Stimulated activated naive CD8-positive, alpha-beta T cell treated with anti-CD3 and anti-CD28 coated beads, Interleukin-15, Interleukin-2, amounts not matched to agents 100 ng/mL and 50 ng/mL, for 24 hours (primary cell): ENCODE results near the gene CXorf58.
A peak's percentile ranks its signal among the peaks of the same experiment; 100 is the strongest.

Experiments
- H3K27ac Mint-ChIP-seq: one replicate; pipeline ENCODE4 v1.8.0; 2021; ENCODE audit warnings: mild to moderate bottlenecking, mixed read lengths
- H3K27me3 Mint-ChIP-seq: one replicate; pipeline ENCODE4 v1.8.0; 2021; ENCODE audit warnings: mixed read lengths
- H3K36me3 Mint-ChIP-seq: one replicate; pipeline ENCODE4 v1.8.0; 2021; ENCODE audit warnings: low read depth, mixed read lengths
- H3K4me1 Mint-ChIP-seq: one replicate; pipeline ENCODE4 v1.8.0; 2021; ENCODE audit warnings: low read depth, mixed read lengths
- H3K4me3 Mint-ChIP-seq: one replicate; pipeline ENCODE4 v1.8.0; 2021; ENCODE audit warnings: mild to moderate bottlenecking, mixed read lengths
- H3K9me3 Mint-ChIP-seq: one replicate; pipeline ENCODE4 v1.8.0; 2021; ENCODE audit warnings: mixed read lengths

Gene CXorf58

DNA sequence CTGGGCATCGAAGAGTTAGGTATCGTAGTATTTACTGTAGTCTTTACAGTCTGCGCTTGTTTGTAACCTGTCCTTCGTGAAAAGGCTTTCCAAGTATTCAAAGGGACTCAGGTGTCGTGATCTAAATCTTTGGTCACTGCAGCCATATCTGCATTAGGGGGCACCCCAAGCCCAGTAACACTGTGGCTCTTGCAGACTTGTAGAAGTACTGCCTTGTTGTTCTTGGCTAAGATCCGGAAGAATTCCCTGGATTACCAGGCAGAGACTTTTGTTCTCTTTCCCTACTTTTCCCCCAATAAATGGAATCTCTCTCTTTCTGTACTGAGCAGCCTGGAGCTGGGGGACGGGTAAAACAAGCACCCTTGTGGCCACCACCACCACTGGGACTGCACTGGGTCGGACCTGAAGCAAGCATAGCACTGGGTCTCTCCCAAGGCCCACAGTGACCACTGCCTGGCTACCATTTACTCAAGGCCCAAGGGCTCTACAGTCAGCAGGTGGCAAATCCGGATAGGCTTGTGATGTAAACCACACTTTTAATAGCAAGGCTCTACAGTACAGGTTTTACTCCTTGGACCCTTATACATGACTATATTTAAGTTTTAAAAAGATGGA, 12.0 kb downstream of the CXorf58 start:
- Mint-ChIP-seq H3K27me3 (no peaks in the 10 kb centered on the region), H3K4me3 (no peak overlapping the region), H3K27ac (no peak overlapping the region), H3K4me1 (peaks cover 4% of the 10 kb centered on the region), H3K9me3 (no peaks in the 10 kb centered on the region), H3K36me3 (no peaks in the 10 kb centered on the region)

DNA sequence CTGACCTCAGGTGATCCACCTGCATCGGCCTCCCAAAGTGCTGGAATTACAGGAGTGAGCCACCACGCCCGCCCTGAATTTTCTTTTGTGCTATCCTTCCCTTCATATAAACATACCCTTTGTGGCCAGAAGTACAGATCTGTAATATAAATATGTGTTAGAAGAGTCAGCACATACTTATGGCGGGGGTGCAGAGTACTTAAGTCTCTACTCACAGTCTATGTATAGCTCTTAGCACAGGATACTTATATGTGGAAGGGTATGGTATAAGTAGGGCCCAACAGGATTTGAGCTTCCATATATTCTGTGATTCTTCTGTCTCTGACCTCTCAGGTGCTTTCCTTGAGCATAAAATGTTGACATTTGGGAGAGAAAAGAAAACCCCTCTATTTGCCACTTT, 18.2 kb downstream of the CXorf58 start:
- Mint-ChIP-seq H3K27me3 (no peaks in the 10 kb centered on the region), H3K27ac (no peak overlapping the region), H3K36me3 (no peaks in the 10 kb centered on the region), H3K9me3 (no peaks in the 10 kb centered on the region), H3K4me3 (no peak overlapping the region), H3K4me1 (peaks cover 2% of the 10 kb centered on the region)

GRCh38 chrX:23930894-23931604, 23.2 kb downstream of the CXorf58 start:
- peaks cover 19% of the 10 kb centered on the region for H3K4me1 Mint-ChIP-seq

DNA sequence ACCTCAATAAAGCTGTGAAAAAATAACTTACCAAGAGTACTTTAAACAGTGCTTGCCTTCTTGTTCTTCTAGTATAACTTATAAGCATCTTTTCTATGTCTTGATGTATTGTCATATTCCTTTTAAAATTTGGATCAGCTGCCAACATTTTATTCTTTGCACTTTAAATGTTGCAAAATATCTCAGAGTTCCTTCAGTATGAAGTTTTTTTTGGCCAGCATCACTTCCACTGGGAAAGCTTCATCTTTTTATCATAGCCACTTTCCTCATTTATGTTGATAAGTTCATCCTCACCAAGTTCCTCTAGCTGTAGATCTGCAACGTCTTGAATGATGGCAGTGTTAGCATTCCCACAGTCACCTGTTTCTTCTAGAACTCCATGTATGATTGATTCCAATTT, 24.2 kb downstream of the CXorf58 start:
- H3K4me1 Mint-ChIP-seq = peaks cover 19% of the 10 kb centered on the region
- no peak overlapping the region for H3K27ac Mint-ChIP-seq
- H3K27me3 Mint-ChIP-seq = no peaks in the 10 kb centered on the region
- no peaks in the 10 kb centered on the region for H3K36me3 Mint-ChIP-seq
- H3K4me3 Mint-ChIP-seq = no peak overlapping the region
- no peaks in the 10 kb centered on the region for H3K9me3 Mint-ChIP-seq

More at GRCh38 chrX:23930894-23931604, 23.2 kb downstream of the CXorf58 start:
- no peaks in the 10 kb centered on the region for H3K36me3 Mint-ChIP-seq
- peak overlapping the region; percentile 9 for H3K4me3 Mint-ChIP-seq
- H3K27me3 Mint-ChIP-seq = no peaks in the 10 kb centered on the region
- peak overlapping the region; percentile 26 for H3K27ac Mint-ChIP-seq
- H3K9me3 Mint-ChIP-seq = no peaks in the 10 kb centered on the region

DNA sequence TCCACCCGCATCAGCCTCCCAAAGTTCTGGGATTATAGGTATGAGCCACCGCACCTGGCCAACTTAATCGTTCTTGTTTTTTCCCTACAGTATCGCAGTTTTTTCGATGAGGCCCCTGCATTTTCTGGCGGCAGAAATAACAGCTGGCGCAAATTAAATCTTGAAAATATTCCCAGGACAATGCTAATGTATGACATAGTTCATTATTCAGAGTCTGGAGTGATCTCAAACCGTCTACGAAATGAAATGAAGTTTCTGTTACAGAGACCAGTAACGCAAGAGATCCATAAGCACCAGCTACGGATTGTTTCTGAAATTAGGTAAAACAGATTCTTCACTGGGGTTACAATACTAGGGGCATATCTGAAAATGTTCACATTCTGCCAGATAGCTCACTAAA, 27.3 kb downstream of the CXorf58 start:
- peaks cover 19% of the 10 kb centered on the region for H3K4me1 Mint-ChIP-seq
- H3K27ac Mint-ChIP-seq = no peak overlapping the region
- no peaks in the 10 kb centered on the region for H3K27me3 Mint-ChIP-seq
- no peak overlapping the region for H3K4me3 Mint-ChIP-seq
- H3K9me3 Mint-ChIP-seq = no peaks in the 10 kb centered on the region
- no peaks in the 10 kb centered on the region for H3K36me3 Mint-ChIP-seq

DNA sequence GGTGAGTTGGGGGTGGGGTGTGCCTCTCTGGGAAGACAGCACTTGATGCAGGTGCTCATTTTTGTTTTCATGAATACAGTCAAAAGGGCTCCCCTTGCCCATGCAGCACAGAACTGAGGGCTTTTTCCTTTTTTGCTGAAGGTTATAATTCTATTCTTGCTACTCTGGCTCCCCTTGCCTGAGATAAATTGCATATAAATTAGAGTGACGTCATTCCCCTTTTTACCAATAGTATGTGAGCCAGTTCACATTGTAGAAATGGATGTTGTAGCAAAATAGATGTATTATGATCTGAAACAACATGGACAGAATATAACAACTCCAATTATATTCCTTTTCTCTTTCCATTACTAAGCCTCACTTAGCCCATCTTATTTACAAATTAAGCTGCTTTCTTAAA, 28.4 kb downstream of the CXorf58 start:
- no peaks in the 10 kb centered on the region for H3K9me3 Mint-ChIP-seq
- H3K27ac Mint-ChIP-seq = no peak overlapping the region
- H3K27me3 Mint-ChIP-seq = no peaks in the 10 kb centered on the region
- no peaks in the 10 kb centered on the region for H3K36me3 Mint-ChIP-seq
- peaks cover 15% of the 10 kb centered on the region for H3K4me1 Mint-ChIP-seq
- no peak overlapping the region for H3K4me3 Mint-ChIP-seq

DNA sequence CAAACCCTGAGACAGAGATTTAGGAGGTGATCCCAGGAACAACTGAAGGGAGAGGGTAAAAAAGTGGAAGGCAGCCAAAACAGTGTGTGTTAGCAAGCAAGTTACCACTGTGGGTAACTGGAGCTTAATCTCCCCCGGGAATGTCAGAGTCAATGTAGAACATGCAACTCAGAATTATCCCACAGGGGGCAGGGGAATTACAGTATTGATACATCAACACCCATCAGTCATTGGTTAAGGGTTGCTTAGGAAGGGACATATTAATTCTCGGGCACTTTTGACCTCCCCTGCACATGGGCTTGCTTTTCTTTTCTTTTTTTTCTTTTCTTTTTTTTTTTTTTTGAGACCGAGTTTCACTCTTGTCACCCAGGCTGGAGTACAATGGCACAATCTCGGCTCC, 29.3 kb downstream of the CXorf58 start:
- Mint-ChIP-seq H3K4me3 (no peak overlapping the region), H3K4me1 (peaks cover 6% of the 10 kb centered on the region), H3K9me3 (no peaks in the 10 kb centered on the region), H3K27me3 (no peaks in the 10 kb centered on the region), H3K36me3 (no peaks in the 10 kb centered on the region), H3K27ac (no peak overlapping the region)

- H3K27ac Mint-ChIP-seq = no peak overlapping the region
- no peaks in the 10 kb centered on the region for H3K4me1 Mint-ChIP-seq
Observed at GRCh38 chrX:23938690-23939089, 30.9 kb downstream of the CXorf58 start.

DNA sequence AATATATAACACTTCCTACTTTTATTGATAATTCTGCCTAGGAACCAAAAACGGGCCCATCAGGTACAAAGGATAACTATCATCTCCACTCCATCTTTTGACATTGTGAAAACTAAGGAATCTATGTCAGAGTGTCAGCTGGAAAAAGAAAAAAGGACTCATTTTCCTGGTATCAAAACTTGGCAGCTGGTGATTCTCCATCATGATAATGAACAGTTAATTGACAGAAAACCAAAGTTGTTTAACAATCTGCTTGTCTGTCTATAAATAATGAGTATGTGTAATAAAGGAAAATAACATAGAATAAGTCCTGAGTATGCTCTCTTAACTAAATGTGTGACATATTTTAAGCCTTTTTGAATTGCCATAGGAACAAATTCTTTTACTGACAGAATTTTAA, 31.4 kb downstream of the CXorf58 start:
- H3K27me3 Mint-ChIP-seq = no peaks in the 10 kb centered on the region
- H3K9me3 Mint-ChIP-seq = no peaks in the 10 kb centered on the region
- no peak overlapping the region for H3K4me3 Mint-ChIP-seq
- no peaks in the 10 kb centered on the region for H3K36me3 Mint-ChIP-seq
- H3K27ac Mint-ChIP-seq = no peak overlapping the region
- H3K4me1 Mint-ChIP-seq = no peaks in the 10 kb centered on the region

More at GRCh38 chrX:23938690-23939089, 30.9 kb downstream of the CXorf58 start:
- no peaks in the 10 kb centered on the region for H3K9me3 Mint-ChIP-seq
- no peaks in the 10 kb centered on the region for H3K27me3 Mint-ChIP-seq
- no peak overlapping the region for H3K4me3 Mint-ChIP-seq
- no peaks in the 10 kb centered on the region for H3K36me3 Mint-ChIP-seq

- Mint-ChIP-seq H3K27me3 (no peaks in the 10 kb centered on the region), H3K36me3 (no peaks in the 10 kb centered on the region), H3K9me3 (no peaks in the 10 kb centered on the region), H3K4me1 (no peaks in the 10 kb centered on the region), H3K4me3 (no peak overlapping the region), H3K27ac (no peak overlapping the region)
Observed at GRCh38 chrX:23944234-23944633, 36.4 kb downstream of the CXorf58 start.

- Mint-ChIP-seq H3K4me3 (no peak overlapping the region), H3K27ac (no peak overlapping the region), H3K27me3 (no peaks in the 10 kb centered on the region), H3K36me3 (no peaks in the 10 kb centered on the region), H3K4me1 (no peaks in the 10 kb centered on the region), H3K9me3 (no peaks in the 10 kb centered on the region)
Observed at GRCh38 chrX:23945206-23945605, 37.4 kb downstream of the CXorf58 start.

DNA sequence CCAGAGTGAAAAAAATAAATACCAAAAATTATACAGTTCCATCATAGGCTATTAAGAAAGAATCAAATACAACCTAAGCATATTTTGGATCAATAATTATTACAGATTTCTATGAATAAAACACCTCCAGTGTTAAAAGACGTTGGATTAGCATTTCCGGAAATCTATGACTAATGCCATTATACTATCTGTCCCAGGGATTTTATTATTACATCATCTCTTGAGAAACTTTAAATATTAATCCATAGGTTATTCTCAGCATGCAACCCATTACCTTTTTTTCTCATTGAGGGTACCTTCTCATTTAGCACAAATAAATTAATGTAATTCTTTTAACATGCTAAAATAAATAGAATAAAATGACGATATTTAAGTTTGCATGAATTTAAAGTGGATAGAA, 44.6 kb downstream of the CXorf58 start:
- Mint-ChIP-seq H3K4me3 (peak overlapping the region; percentile 13), H3K4me1 (peaks cover 17% of the 10 kb centered on the region), H3K27me3 (no peaks in the 10 kb centered on the region), H3K27ac (peak overlapping the region; percentile 11), H3K36me3 (no peaks in the 10 kb centered on the region), H3K9me3 (no peaks in the 10 kb centered on the region)

DNA sequence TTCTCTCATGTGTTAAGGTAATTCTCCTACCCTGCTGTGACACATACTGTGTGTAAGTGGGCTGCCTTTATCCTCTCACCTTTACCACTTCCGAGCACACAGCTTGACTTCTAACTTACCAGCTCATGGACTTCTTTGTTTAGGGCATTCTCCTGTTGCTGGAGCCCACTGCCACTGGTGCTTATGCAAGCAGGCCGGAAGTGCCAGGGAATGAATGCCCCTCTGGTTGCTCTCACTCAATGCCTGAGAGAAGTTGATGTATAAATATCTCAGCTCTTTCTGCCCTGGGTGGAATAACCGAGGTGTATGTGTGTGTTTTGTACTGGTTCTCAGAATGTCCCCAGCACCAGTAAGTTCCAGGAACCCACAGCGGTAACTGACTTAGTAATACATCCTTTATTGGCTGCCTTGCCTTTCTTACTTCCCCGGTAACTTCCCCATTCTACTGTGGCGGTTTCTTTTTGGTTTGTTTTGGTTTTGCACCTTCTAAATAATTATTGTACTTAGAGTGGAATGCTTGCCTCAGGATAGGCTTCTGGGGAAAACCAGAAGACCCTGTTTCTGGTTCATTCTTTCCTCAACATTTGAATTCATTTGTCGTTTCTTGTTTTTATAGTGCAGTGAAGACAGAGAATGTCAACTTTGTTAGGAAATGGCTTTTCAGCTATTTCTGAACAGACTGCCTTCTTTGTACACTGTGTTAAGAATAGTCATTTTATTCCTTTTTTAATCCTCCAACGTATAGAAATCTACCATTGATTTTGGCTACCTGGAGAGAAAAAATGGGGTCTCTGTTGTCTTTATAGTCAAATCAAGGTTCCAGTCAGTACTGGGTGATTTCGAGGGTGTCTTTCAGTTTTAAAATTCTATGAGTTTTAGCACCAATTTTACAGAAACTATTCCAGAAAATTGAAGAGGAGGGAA, 45.4 kb downstream of the CXorf58 start:
- H3K9me3 Mint-ChIP-seq = no peaks in the 10 kb centered on the region
- no peaks in the 10 kb centered on the region for H3K36me3 Mint-ChIP-seq
- H3K27me3 Mint-ChIP-seq = no peaks in the 10 kb centered on the region
- peak overlapping the region; percentile 93 for H3K27ac Mint-ChIP-seq
- peak overlapping the region; percentile 79 for H3K4me3 Mint-ChIP-seq
- peaks cover 17% of the 10 kb centered on the region for H3K4me1 Mint-ChIP-seq

GRCh38 chrX:23953908-23954269, 46.1 kb downstream of the CXorf58 start:
- H3K36me3 Mint-ChIP-seq = no peaks in the 10 kb centered on the region
- H3K27me3 Mint-ChIP-seq = no peaks in the 10 kb centered on the region
- no peaks in the 10 kb centered on the region for H3K9me3 Mint-ChIP-seq
- H3K4me1 Mint-ChIP-seq = peaks cover 20% of the 10 kb centered on the region
- H3K4me3 Mint-ChIP-seq = peak overlapping the region; percentile 79
- peak overlapping the region; percentile 93 for H3K27ac Mint-ChIP-seq

DNA sequence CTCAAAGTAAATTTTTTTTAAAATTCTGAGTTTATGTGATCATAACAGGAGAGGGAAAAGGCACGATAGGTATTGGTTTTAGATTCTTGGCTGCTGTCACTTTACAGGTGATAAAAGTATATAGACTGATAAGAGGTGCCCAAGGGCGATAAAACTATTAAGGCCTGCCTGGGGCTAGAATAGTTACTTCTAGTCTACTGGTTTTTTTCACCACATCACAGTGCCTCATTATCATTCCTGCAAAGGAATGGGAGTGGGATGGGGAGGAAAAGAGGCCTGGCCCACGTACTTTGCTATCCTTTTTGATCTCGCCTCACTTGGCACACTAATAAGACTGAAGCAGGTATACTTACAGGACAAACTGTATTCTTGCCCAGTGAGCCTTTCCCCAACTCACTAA, 46.6 kb downstream of the CXorf58 start:
- Mint-ChIP-seq H3K4me3 (no peak overlapping the region), H3K4me1 (peaks cover 23% of the 10 kb centered on the region), H3K9me3 (no peaks in the 10 kb centered on the region), H3K27ac (no peak overlapping the region), H3K36me3 (no peaks in the 10 kb centered on the region), H3K27me3 (no peaks in the 10 kb centered on the region)
